Skeletal muscle tissue (tissue), 4 donors: ENCODE results near the gene ZDHHC22. TPM values are rescaled to one million over a fixed set of nuclear protein-coding genes. Genes with fewer than 3 reads are reported as not detected.

Experiments
- H3K27ac ChIP-seq: one replicate; pipeline ENCODE4 v1.7.0; 2013; ENCODE audit warnings: mild to moderate bottlenecking, low read depth, low read length, inconsistent platforms
- H3K27me3 ChIP-seq, 3 donors: one replicate each; pipeline ENCODE4 v1.7.0; 2013; ENCODE audit warnings: low read length in 3 of 3; ENCODE audit not compliant: control insufficient read depth in 3 of 3, insufficient read depth in 3 of 3
- H3K36me3 ChIP-seq, 3 donors: one replicate each; pipeline ENCODE4 v1.7.0; 2013; ENCODE audit warnings: low read length in 3 of 3; ENCODE audit not compliant: control insufficient read depth in 3 of 3, insufficient read depth in 3 of 3
- H3K4me1 ChIP-seq, 3 donors: one replicate each; pipeline ENCODE4 v1.7.0; 2013; ENCODE audit warnings: low read length in 3 of 3, mild to moderate bottlenecking in 3 of 3; ENCODE audit not compliant: control insufficient read depth in 3 of 3, insufficient read depth in 3 of 3
- H3K4me3 ChIP-seq, 3 donors: one replicate each; pipeline ENCODE4 v1.7.0; 2013; ENCODE audit warnings: low read length in 3 of 3
- H3K9ac ChIP-seq, 3 donors: one replicate each; pipeline ENCODE4 v1.7.0; 2013; ENCODE audit warnings: low read length in 3 of 3, mild to moderate bottlenecking in 3 of 3, moderate library complexity in 2 of 3, low read depth in 1 of 3
- H3K9me3 ChIP-seq, 3 donors: one replicate each; pipeline ENCODE4 v1.7.0; 2013; ENCODE audit warnings: low read length in 3 of 3; ENCODE audit not compliant: control insufficient read depth in 3 of 3
- total RNA-seq: library from RNA; depleted of rRNA; stranded (reverse); fragments of >200 nt; gene quantifications from one replicate; pipeline ENCODE4 v1.2.3, GENCODE V29; 2014
- donor health status: Osteomylitis.

Gene ZDHHC22
- total RNA-seq, 1 donor from 2014 or later: 0.52 TPM

DNA sequence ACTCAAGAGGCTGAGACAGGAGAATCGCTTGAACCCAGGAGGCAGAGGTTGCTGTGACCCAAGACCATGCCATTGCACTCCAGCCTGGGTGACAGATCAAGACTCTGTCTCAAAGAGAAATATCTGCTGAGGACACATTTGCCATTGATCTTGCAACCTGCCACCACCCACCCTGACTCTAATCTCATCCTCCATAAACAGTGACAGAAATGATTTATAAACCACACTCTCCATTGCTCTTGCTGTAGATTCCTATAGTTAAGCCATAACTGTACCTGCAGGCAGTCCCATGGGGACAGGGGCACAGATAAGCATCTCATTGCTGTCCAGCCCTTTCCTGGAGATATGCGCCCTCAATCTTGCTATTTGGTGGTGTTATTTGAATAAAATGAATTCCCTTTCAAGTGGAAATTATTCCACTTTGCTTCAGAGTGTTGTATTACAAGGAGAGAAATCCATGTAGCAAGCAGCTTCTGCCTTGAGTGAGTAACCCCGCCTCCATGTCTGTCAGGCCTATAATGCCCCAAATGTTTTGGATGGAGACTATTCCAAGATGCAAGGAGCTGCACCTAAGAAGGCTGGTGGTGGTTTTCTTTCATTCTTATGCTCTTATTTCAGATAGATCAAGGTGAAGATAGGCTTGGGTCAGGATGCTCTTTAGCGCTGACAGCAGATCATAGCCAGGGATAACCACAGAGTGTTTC lies 3.0 kb upstream of the ZDHHC22 start:
- H3K9me3 ChIP-seq: no peaks in the 10 kb centered on the region
- no peak overlapping the region for H3K4me3 ChIP-seq
- peaks cover 0 to 21% (median 18%) of the 10 kb centered on the region in 3 donors for H3K4me1 ChIP-seq
- no peak overlapping the region for H3K9ac ChIP-seq
- H3K27ac ChIP-seq: no peak overlapping the region
- H3K36me3 ChIP-seq: no peaks in the 10 kb centered on the region
- H3K27me3 ChIP-seq: peaks cover 54 to 69% (median 55%) of the 10 kb centered on the region in 3 donors

DNA sequence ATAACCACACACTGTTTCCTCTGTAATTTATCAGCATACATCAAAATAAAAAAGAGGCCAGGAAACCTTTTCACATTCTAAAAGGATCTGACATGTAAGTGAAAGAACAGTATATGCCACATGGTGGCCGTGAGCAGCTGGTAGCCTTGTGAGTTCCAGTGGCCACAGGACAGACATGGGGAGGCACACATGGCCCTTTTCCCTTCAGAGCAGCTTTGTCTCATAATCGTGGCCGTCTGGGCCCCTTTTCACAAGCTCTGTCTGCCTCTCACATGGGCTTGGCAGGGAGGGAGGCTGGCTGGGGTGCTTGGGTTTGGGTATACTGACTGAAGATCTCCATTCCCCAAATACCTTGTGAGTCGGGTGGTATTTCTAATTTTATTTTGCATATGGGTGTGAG lies 1.5 kb upstream of the ZDHHC22 start:
- no peak overlapping the region for H3K9ac ChIP-seq
- H3K27me3 ChIP-seq: peaks cover 69 to 82% (median 70%) of the 10 kb centered on the region in 3 donors
- no peak overlapping the region for H3K27ac ChIP-seq

DNA sequence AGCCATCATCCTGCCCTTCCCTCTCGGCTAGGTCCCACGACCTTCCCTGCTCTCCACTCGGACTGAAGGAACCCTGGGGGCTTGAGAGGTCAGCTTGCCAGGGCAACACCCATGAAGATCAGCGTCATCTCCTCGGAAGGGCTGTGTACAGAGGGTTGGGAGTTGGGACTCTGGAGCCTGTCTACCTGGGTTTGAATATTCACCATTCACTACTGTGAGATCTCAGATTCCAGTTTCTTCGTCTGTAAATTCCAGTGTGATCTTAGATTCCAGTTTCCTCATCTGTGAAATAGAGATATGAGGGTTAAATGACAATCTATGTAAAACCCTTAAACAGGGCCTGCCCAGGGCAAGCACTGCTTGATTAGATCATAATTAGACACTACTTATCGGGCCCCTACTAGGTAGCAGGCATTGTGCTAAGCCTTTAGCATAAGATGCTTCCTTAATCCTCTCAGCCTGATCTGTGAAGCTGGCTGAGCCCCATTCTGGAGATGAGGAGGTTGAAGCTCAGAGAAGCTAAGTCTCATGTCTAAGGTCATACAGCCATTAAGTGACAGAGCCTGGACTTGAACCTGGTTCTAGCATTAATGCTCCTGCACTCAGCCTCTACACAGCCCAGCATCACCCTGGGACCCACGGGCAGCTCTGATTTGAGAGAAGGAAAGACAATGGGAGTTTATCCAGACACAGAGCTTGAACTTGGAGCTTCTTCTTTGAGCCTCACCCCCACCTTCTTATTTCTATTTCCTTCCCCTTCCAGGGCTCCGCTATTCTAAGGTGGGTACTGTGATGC lies 612 bp upstream of the ZDHHC22 start:
- Histone ChIP-seq H3K27me3 (peaks cover 75 to 86% (median 76%) of the 10 kb centered on the region in 3 donors), H3K9me3 (peaks cover 0 to 3% (median 0%) of the 10 kb centered on the region in 3 donors), H3K36me3 (no peaks in the 10 kb centered on the region), H3K4me3 (peak overlapping the region in 2 of 3 donors; percentile 14 to 58), H3K9ac (no peak overlapping the region), H3K4me1 (peaks cover 0 to 24% (median 24%) of the 10 kb centered on the region in 3 donors), H3K27ac (no peak overlapping the region)

More for the DNA sequence above, 1.5 kb upstream of the ZDHHC22 start:
- no peaks in the 10 kb centered on the region for H3K9me3 ChIP-seq
- no peaks in the 10 kb centered on the region for H3K36me3 ChIP-seq
- no peak overlapping the region for H3K4me3 ChIP-seq
- peaks cover 0 to 24% (median 24%) of the 10 kb centered on the region in 3 donors for H3K4me1 ChIP-seq

DNA sequence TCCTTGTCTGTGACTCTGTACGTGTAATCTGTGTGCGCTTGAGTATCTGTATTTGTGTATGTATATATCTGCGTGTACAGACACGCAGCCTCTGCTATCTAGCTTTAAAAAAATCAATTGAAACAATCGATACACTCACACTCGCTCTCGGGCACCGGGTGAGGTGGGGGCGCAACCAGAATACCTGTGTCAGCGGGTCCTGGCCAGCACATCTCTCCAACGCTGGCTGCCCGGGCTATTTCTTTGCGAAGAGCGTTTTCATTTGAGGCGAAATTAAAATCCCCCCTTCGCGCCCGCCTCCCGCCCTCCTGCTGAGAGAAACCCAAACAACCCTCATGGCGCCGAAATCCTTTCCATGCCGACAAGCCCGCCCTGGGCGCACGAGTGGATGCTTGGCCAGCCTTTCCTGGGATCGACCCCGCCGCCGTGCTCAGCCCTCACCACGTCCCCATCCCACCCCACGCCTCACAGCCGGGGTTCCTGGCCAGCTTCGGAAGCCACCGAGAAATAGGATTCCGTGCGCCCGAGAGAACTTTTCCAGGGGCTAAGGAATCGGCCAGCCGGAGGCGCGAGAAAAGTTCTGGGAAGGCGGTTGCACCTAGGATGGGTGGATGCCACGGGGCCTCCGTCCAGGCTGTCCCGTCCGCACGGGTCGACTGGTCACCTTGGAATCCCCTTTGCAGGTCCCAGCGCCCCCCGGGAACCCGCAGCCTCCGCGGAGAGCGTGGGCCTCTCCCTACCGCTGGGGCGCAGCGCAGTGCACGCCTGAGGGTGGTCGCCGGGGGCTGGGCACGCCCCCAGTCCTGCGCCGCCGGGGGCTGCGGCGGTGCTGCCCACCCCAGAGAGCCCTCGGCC lies 1.0 kb downstream of the ZDHHC22 start:
- peak overlapping the region in 2 of 3 donors; percentile 50 to 53 for H3K9ac ChIP-seq
- peaks cover 0 to 3% (median 0%) of the 10 kb centered on the region in 3 donors for H3K9me3 ChIP-seq
- H3K4me3 ChIP-seq: peak overlapping the region in 2 of 3 donors; percentile 58
- peaks cover 0 to 33% (median 24%) of the 10 kb centered on the region in 3 donors for H3K4me1 ChIP-seq
- H3K36me3 ChIP-seq: no peaks in the 10 kb centered on the region
- H3K27me3 ChIP-seq: peaks cover 73 to 75% (median 74%) of the 10 kb centered on the region in 3 donors
- H3K27ac ChIP-seq: no peak overlapping the region

DNA sequence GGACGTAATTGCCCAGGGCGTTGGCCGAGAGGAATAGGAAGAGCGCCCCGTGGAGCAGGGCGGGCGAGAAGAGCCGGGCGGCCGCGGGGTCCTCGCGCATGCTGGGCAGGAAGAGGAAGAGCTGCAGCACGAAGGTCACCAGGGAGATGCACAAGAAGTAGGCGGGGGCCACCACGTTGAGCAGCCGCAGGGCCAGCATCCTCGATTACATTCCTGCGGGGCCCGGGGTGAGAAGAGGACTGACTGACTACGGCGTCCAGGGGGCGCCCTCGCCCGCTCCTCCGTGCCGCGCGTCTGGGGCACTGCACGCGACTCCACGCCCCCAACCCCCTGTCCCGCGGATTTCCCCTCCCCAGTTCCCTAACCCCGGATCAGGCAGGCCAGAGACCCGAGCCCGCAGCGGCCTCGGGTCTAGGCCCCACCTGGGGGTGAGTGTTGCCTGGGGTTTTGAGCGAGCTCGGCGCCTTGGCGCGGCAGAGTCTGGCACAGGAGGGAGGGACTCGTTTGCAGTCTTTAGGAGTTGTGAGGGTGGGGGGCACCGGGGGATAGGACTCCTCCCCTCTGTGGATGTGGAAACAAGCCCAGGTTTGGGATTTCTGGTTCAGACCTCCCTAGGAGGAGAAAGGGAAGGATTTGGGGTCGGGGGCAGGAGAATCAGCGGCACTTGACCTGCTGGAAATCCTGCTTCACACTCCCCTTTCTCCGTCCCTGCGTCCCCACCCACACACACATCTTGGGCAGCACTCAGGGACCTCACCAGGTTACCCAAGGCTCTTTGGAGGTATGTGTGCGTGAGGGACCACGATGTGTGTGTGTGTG lies 1.8 kb downstream of the ZDHHC22 start:
- Histone ChIP-seq H3K4me1 (peaks cover 0 to 35% (median 24%) of the 10 kb centered on the region in 3 donors), H3K4me3 (no peak overlapping the region), H3K27me3 (peaks cover 68 to 74% (median 70%) of the 10 kb centered on the region in 3 donors), H3K9ac (no peak overlapping the region), H3K9me3 (peaks cover 0 to 3% (median 0%) of the 10 kb centered on the region in 3 donors), H3K36me3 (no peaks in the 10 kb centered on the region), H3K27ac (no peak overlapping the region)

DNA sequence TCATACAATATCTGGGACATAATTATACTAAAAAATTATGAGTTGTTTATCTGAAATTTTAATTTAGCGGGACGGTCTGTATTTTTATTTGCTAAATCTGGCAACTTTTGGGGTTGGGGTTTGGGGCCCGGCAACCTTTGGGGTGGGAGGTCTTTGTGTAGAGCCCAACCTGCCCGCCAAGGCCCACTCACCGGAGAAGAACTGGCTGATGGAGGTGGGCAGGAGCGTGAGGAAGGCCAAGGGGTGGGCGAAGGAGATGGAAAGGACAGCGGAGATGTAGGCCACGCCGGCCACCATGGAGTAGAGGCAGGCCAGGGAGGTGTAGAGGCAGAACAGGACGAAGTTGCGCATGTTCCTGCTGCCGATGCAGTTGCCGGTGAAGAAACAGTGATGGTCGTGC lies 2.6 kb downstream of the ZDHHC22 start:
- H3K4me1 ChIP-seq: peaks cover 0 to 35% (median 24%) of the 10 kb centered on the region in 3 donors
- H3K27ac ChIP-seq: no peak overlapping the region
- no peak overlapping the region for H3K9ac ChIP-seq
- no peaks in the 10 kb centered on the region for H3K36me3 ChIP-seq
- peaks cover 0 to 3% (median 0%) of the 10 kb centered on the region in 3 donors for H3K9me3 ChIP-seq
- peaks cover 70 to 77% (median 73%) of the 10 kb centered on the region in 3 donors for H3K27me3 ChIP-seq
- no peak overlapping the region for H3K4me3 ChIP-seq

DNA sequence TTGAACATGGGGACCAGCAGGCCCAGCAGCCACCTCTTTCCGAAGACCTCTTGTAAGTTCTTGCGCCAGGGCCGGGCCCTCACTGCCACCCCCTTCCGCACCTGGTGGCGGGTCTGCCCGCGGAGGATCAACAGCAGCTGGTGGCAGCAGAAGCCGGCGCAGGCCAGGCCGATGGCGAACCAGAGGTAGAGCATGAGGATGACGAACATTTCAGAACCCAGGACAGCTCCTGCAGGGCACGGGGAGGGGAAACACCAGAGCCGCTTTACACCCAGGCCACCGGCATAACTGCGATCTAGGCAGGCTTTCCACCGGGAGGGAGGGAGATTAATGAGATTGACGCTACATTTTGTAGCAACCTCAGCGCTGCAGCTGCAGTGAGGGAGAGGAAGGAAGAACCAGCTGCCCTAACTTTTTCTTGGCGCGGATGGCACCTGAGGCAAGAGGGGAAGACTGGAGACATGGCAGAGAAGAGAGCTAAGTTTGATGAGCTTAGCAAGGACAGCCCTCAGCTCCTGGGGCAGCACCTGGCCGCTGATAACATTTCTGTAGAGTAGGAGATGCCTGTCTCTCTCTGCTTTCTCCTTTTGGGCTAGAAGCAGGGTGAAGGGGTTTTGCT lies 7.8 kb downstream of the ZDHHC22 start:
- Histone ChIP-seq H3K36me3 (no peaks in the 10 kb centered on the region), H3K9ac (no peak overlapping the region), H3K4me3 (no peak overlapping the region), H3K4me1 (peaks cover 0 to 11% (median 2%) of the 10 kb centered on the region in 3 donors), H3K27me3 (peaks cover 40 to 54% (median 43%) of the 10 kb centered on the region in 3 donors), H3K9me3 (peaks cover 0 to 3% (median 0%) of the 10 kb centered on the region in 3 donors), H3K27ac (no peak overlapping the region)

DNA sequence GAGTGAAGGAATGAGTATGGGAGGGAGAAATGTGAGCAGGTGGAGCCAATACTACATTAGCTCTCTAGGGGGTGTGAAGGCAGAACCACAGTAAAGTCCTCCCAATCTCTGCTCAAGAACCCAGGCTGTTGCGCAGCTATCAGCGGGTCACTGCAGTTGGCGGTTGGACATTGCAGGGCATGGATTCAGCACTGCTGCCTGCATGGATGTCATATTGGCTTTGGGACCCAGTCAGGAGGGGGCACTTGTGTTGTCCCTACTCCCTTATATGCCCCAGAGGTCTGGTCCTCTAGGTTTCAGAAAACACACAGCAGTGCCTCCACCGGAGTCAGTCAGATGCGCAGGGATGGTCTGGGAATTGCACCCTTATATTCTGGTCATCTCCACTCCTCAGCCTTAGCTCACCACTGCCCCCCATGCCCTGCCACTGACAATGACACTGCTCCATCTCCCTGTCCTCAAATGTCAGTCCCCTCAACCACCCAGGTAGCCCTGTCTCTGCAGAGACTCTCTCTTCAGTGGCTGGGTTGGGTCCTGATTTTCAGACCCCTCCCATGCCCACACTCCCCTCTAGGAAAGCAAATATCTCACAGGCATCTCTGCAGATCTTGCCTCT lies 9.6 kb downstream of the ZDHHC22 start:
- Histone ChIP-seq H3K27me3 (peaks cover 26 to 37% (median 27%) of the 10 kb centered on the region in 3 donors), H3K27ac (no peak overlapping the region)

More for the DNA sequence above, 9.6 kb downstream of the ZDHHC22 start:
- Histone ChIP-seq H3K9ac (no peak overlapping the region), H3K4me3 (no peak overlapping the region), H3K4me1 (peaks cover 0 to 11% (median 2%) of the 10 kb centered on the region in 3 donors), H3K36me3 (no peaks in the 10 kb centered on the region), H3K9me3 (no peaks in the 10 kb centered on the region)
